SK-N-SH (cell line): ENCODE data around the gene QKI. TPM values are rescaled to one million over a fixed set of nuclear protein-coding genes. Genes with fewer than 3 reads are reported as not detected.

ENCODE experiments used
- CTCF ChIA-PET: fragments of 300-600, 350-600 bp; formaldehyde crosslinking; extraction: SDS; loops from one replicate; lab custom pipeline; 2021; lab: Yijun Ruan, JAX
- POLR2A ChIA-PET: fragments of 350-600 bp; sonication (Branson Sonifier 250); formaldehyde crosslinking; extraction: SDS; loops from one replicate; lab custom pipeline; 2020; ENCODE audit warnings: antibody characterized with exemption, inconsistent platforms; lab: Yijun Ruan, JAX
- DNase-seq: peaks from one replicate; pipeline ENCODE4 v3.0.0; 2012
- H2AFZ ChIP-seq: fragments of 200-600 bp; sonication (generic); 2 replicates; pipeline ENCODE4 v1.8.1; 2016; ENCODE audit warnings: antibody characterized with exemption, mild to moderate bottlenecking, low read depth
- H3F3A ChIP-seq: fragments of 200-600 bp; sonication (generic); replicated peaks from 2 replicates; pipeline ENCODE3; 2016; ENCODE audit warnings: antibody characterized with exemption, mild to moderate bottlenecking; ENCODE audit not compliant: insufficient read depth
- H3K27ac ChIP-seq, 2 experiments: fragments of 200-500 bp in 1 of 2; fragments of 200-600 bp in 1 of 2; sonication (Bioruptor generic) in 1 of 2; sonication (generic), shearing (Covaris generic) in 1 of 2; 2 replicates each; pipeline versions ENCODE4 v1.5.1 to v1.6.1; 2014 to 2016; ENCODE audit warnings: low read depth in 2 of 2, inconsistent platforms in 1 of 2, low read length in 1 of 2, mild to moderate bottlenecking in 1 of 2, mixed read lengths in 1 of 2
- H3K27me3 ChIP-seq: fragments of 200-600 bp; sonication (generic), shearing (Covaris generic); 2 replicates; pipeline ENCODE4 v1.6.1; 2016; ENCODE audit warnings: mixed run types; ENCODE audit not compliant: insufficient read depth
- H3K36me3 ChIP-seq, 2 experiments: fragments of 200-500 bp in 1 of 2; fragments of 200-600 bp in 1 of 2; sonication (Bioruptor generic) in 1 of 2; sonication (generic) in 1 of 2; replicated peaks in 1 of 2; 2 replicates each; pipeline versions ENCODE3 to v1.5.1; 2014 to 2016; ENCODE audit warnings: low read length in 1 of 2, mild to moderate bottlenecking in 1 of 2; ENCODE audit not compliant: insufficient read depth in 2 of 2, control insufficient read depth in 1 of 2
- H3K4me1 ChIP-seq, 2 experiments: fragments of 200-500 bp in 1 of 2; fragments of 200-600 bp in 1 of 2; sonication (Bioruptor generic) in 1 of 2; sonication (generic), shearing (Covaris generic) in 1 of 2; 2 replicates each; pipeline versions ENCODE4 v1.5.1 to v1.6.1; 2014 to 2016; ENCODE audit warnings: low read depth in 1 of 2, low read length in 1 of 2, mixed run types in 1 of 2; ENCODE audit not compliant: insufficient read depth in 2 of 2, control insufficient read depth in 1 of 2
- H3K4me2 ChIP-seq: fragments of 200-600 bp; sonication (generic), shearing (Covaris generic); 2 replicates; pipeline ENCODE4 v1.6.1; 2017; ENCODE audit warnings: mixed run types
- H3K4me3 ChIP-seq, 2 experiments: fragments of 200-500 bp in 1 of 2; fragments of 200-600 bp in 1 of 2; sonication (Bioruptor generic) in 1 of 2; sonication (generic), shearing (Covaris generic) in 1 of 2; 2 replicates each; pipeline versions ENCODE4 v1.5.1 to v1.8.1; 2014 to 2016; ENCODE audit warnings: low read depth in 2 of 2, inconsistent platforms in 1 of 2, low read length in 1 of 2, mild to moderate bottlenecking in 1 of 2, mixed read lengths in 1 of 2, moderate library complexity in 1 of 2
- H3K79me2 ChIP-seq: fragments of 200-600 bp; sonication (generic); 2 replicates; pipeline ENCODE4 v1.8.1; 2017; ENCODE audit warnings: mild to moderate bottlenecking; ENCODE audit not compliant: insufficient read depth
- H3K9ac ChIP-seq: fragments of 200-600 bp; sonication (generic); 2 replicates; pipeline ENCODE4 v1.6.1; 2017; ENCODE audit warnings: mixed run types
- H3K9me2 ChIP-seq: fragments of 200-600 bp; sonication (generic); 2 replicates; pipeline ENCODE4 v1.6.1; 2017; ENCODE audit warnings: mixed run types
- H3K9me3 ChIP-seq: fragments of 200-600 bp; sonication (generic); 2 replicates; pipeline ENCODE4 v1.6.1; 2017; ENCODE audit warnings: mixed run types, mild to moderate bottlenecking, moderate library complexity
- H4K20me1 ChIP-seq: fragments of 200-600 bp; sonication (generic); 2 replicates; pipeline ENCODE4 v1.6.1; 2017; ENCODE audit warnings: mild to moderate bottlenecking, mixed run types; ENCODE audit not compliant: insufficient read depth
- ELF1 ChIP-seq: IDR thresholded peaks from 2 replicates; pipeline ENCODE4 v1.4.0; 2012
- FOSL2 ChIP-seq: IDR thresholded peaks from 2 replicates; pipeline ENCODE4 v1.4.0; 2012; ENCODE audit warnings: low read depth, mild to moderate bottlenecking, moderate library complexity, borderline replicate concordance
- GABPA ChIP-seq: IDR thresholded peaks from 2 replicates; pipeline ENCODE4 v1.4.0; 2012; ENCODE audit warnings: low read depth, mild to moderate bottlenecking
- GATA2 ChIP-seq: sonication (generic); formaldehyde crosslinking; IDR thresholded peaks from 2 replicates; pipeline ENCODE4 v1.5.0; 2020; ENCODE audit warnings: mild to moderate bottlenecking, missing genetic modification reagents
- JUND ChIP-seq: IDR thresholded peaks from 2 replicates; pipeline ENCODE4 v1.4.0; 2012
- MEF2A ChIP-seq: IDR thresholded peaks from 2 replicates; pipeline ENCODE4 v1.4.0; 2012; ENCODE audit warnings: low read depth, borderline replicate concordance
- MXI1 ChIP-seq: IDR thresholded peaks from 2 replicates; pipeline ENCODE4 v1.6.1; 2012; ENCODE audit warnings: mild to moderate bottlenecking, low read depth, low read length, improper control_type of control experiment
- POLR2AphosphoS5 ChIP-seq: IDR thresholded peaks from 2 replicates; pipeline ENCODE4 v1.6.1; 2012; ENCODE audit warnings: low read depth, low read length
- RAD21 ChIP-seq: IDR thresholded peaks from 2 replicates; pipeline ENCODE4 v1.6.1; 2012; ENCODE audit warnings: mild to moderate bottlenecking, low read length
- RFX5 ChIP-seq: IDR thresholded peaks from 2 replicates; pipeline ENCODE4 v1.6.1; 2012; ENCODE audit warnings: mild to moderate bottlenecking, improper control_type of control experiment, low read length
- RXRA ChIP-seq: IDR thresholded peaks from 2 replicates; pipeline ENCODE4 v1.4.0; 2012; ENCODE audit warnings: low read depth, mild to moderate bottlenecking, borderline replicate concordance
- SMC3 ChIP-seq: IDR thresholded peaks from 2 replicates; pipeline ENCODE4 v1.6.1; 2012; ENCODE audit warnings: low read depth, low read length, improper control_type of control experiment
- TEAD4 ChIP-seq: IDR thresholded peaks from 2 replicates; pipeline ENCODE4 v1.4.0; 2012; ENCODE audit warnings: mild to moderate bottlenecking, borderline replicate concordance; ENCODE audit not compliant: insufficient read depth
- USF1 ChIP-seq: IDR thresholded peaks from 2 replicates; pipeline ENCODE4 v1.4.0; 2012; ENCODE audit warnings: low read depth, borderline replicate concordance
- USF2 ChIP-seq: fragments of 150-350 bp; IDR thresholded peaks from 2 replicates; pipeline ENCODE4 v1.6.1; 2017; ENCODE audit warnings: antibody characterized with exemption, low read length, low read depth, borderline replicate concordance
- YY1 ChIP-seq: IDR thresholded peaks from 2 replicates; pipeline ENCODE4 v1.4.0; 2012; ENCODE audit warnings: low read depth, mild to moderate bottlenecking
- WGBS: methylation state at CpG from one replicate; pipeline ENCODE4 v1.1.6; 2017; ENCODE audit warnings: low lambda C conversion rate; 5-methylcytosine and 5-hydroxymethylcytosine counted together
- polyA plus RNA-seq, 3 experiments: library from polyadenylated mRNA; depleted of rRNA; stranded (reverse); fragments of >200 nt; gene quantifications; 2 replicates each; pipeline ENCODE4 v1.2.3, GENCODE V29; 2012
- TF ChIP-seq, protein P1 (sequence below): fragments of 150-350 bp; IDR thresholded peaks from 2 replicates; pipeline ENCODE4 v1.6.1; 2016; ENCODE audit warnings: mild to moderate bottlenecking, low read depth, low read length
- TF ChIP-seq, protein P2 (sequence below): fragments of 200-600 bp; sonication (generic); IDR thresholded peaks from 2 replicates; pipeline ENCODE4 v1.6.1; 2017; ENCODE audit warnings: antibody characterized with exemption, mild to moderate bottlenecking, moderate library complexity
- TF ChIP-seq, protein P3 (sequence below): IDR thresholded peaks from 2 replicates; pipeline ENCODE4; 2012
- TF ChIP-seq, protein P4 (sequence below): IDR thresholded peaks from 2 replicates; pipeline ENCODE4 v1.4.0; 2012; ENCODE audit warnings: low read depth, borderline replicate concordance

QKI gene
- polyA plus RNA-seq, 1 of the 3 experiments (the other 2 are of a cell fraction): 51.1 TPM

- Histone ChIP-seq H3K36me3 (peaks cover 0 to 5% of the 10 kb centered on the region in 2 experiments), H3K4me1 (no peaks in the 10 kb centered on the region; a peak in 1 of 4 replicates), H3K9me3 (0 out of 2 replicates have a peak, but pooled peaks cover 3% of the 10 kb centered on the region), H3F3A (peaks cover 11% of the 10 kb centered on the region), H4K20me1 (peaks cover 20% of the 10 kb centered on the region; the same call in 1 of the 2 replicates), H3K4me2 (no peak overlapping the region), H2AFZ (no peak overlapping the region), H3K27ac (no peak overlapping the region), H3K9ac (no peak overlapping the region), H3K27me3 (no peaks in the 10 kb centered on the region), H3K9me2 (peaks cover 4% of the 10 kb centered on the region; the same call in 1 of the 2 replicates), H3K79me2 (peaks cover 92% of the 10 kb centered on the region), H3K4me3 (no peak overlapping the region)
- no peak for TF ChIP-seq TEAD4
- no peak for TF ChIP-seq GABPA
- TF ChIP-seq RAD21: no peak
- TF ChIP-seq MEF2A: no peak
- TF ChIP-seq, protein P1, sequence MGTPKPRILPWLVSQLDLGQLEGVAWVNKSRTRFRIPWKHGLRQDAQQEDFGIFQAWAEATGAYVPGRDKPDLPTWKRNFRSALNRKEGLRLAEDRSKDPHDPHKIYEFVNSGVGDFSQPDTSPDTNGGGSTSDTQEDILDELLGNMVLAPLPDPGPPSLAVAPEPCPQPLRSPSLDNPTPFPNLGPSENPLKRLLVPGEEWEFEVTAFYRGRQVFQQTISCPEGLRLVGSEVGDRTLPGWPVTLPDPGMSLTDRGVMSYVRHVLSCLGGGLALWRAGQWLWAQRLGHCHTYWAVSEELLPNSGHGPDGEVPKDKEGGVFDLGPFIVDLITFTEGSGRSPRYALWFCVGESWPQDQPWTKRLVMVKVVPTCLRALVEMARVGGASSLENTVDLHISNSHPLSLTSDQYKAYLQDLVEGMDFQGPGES: no peak
- no peak for TF ChIP-seq USF2
- TF ChIP-seq GATA2 (CRISPR knock-in tag): no peak
- TF ChIP-seq RFX5: no peak
- no peak for TF ChIP-seq USF1
- TF ChIP-seq POLR2AphosphoS5: no peak
- no peak for TF ChIP-seq RXRA
- no peak for TF ChIP-seq JUND
- no peak for TF ChIP-seq ELF1
- TF ChIP-seq FOSL2: no peak
- TF ChIP-seq, protein P2, sequence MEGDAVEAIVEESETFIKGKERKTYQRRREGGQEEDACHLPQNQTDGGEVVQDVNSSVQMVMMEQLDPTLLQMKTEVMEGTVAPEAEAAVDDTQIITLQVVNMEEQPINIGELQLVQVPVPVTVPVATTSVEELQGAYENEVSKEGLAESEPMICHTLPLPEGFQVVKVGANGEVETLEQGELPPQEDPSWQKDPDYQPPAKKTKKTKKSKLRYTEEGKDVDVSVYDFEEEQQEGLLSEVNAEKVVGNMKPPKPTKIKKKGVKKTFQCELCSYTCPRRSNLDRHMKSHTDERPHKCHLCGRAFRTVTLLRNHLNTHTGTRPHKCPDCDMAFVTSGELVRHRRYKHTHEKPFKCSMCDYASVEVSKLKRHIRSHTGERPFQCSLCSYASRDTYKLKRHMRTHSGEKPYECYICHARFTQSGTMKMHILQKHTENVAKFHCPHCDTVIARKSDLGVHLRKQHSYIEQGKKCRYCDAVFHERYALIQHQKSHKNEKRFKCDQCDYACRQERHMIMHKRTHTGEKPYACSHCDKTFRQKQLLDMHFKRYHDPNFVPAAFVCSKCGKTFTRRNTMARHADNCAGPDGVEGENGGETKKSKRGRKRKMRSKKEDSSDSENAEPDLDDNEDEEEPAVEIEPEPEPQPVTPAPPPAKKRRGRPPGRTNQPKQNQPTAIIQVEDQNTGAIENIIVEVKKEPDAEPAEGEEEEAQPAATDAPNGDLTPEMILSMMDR: no peak
- TF ChIP-seq MXI1: no peak
- no peak for TF ChIP-seq SMC3
- TF ChIP-seq, protein P3, sequence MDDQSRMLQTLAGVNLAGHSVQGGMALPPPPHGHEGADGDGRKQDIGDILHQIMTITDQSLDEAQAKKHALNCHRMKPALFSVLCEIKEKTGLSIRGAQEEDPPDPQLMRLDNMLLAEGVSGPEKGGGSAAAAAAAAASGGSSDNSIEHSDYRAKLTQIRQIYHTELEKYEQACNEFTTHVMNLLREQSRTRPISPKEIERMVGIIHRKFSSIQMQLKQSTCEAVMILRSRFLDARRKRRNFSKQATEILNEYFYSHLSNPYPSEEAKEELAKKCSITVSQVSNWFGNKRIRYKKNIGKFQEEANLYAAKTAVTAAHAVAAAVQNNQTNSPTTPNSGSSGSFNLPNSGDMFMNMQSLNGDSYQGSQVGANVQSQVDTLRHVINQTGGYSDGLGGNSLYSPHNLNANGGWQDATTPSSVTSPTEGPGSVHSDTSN: no peak
- TF ChIP-seq, protein P4, sequence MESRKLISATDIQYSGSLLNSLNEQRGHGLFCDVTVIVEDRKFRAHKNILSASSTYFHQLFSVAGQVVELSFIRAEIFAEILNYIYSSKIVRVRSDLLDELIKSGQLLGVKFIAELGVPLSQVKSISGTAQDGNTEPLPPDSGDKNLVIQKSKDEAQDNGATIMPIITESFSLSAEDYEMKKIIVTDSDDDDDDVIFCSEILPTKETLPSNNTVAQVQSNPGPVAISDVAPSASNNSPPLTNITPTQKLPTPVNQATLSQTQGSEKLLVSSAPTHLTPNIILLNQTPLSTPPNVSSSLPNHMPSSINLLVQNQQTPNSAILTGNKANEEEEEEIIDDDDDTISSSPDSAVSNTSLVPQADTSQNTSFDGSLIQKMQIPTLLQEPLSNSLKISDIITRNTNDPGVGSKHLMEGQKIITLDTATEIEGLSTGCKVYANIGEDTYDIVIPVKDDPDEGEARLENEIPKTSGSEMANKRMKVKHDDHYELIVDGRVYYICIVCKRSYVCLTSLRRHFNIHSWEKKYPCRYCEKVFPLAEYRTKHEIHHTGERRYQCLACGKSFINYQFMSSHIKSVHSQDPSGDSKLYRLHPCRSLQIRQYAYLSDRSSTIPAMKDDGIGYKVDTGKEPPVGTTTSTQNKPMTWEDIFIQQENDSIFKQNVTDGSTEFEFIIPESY: no peak
- TF ChIP-seq YY1: no peak
- 91% methylated on average over 4 of the region's 4 CpGs for WGBS
- CTCF ChIA-PET: no interaction called here
- POLR2A ChIA-PET: no interaction called here
- DNase-seq: no peak
Measured at GRCh38 chr6:163513003-163513402, 98.5 kb downstream of the QKI start.
